ENCODE data around the gene BICD2.

BICD2 gene

GRCh38 chr9:92710368-92710767, 54.3 kb downstream of the BICD2 start:
- no peak overlapping the region for H2AFZ ChIP-seq (ENCODE audit: low read length)
- H3K4me3 ChIP-seq (ENCODE audit: low read length) = no peak overlapping the region
- H3K27me3 ChIP-seq (replicated peaks; ENCODE audit: insufficient read depth, low read length) = no peaks in the 10 kb centered on the region
- no peak overlapping the region for H3K4me2 ChIP-seq (ENCODE audit: low read depth, low read length)
- H3K9me2 ChIP-seq (replicated peaks; ENCODE audit: insufficient read depth, low read length) = no peaks in the 10 kb centered on the region
- H4K20me1 ChIP-seq (ENCODE audit: insufficient read depth, low read length) = no peaks in the 10 kb centered on the region
- H3K9ac ChIP-seq (ENCODE audit: low read length) = no peak overlapping the region
- H3F3A ChIP-seq (ENCODE audit: insufficient read depth, low read length) = peaks cover 23% of the 10 kb centered on the region
- DNase-seq = no peak
- peaks cover 60% of the 10 kb centered on the region for H3K4me1 ChIP-seq (ENCODE audit: low read length)
- peaks cover 23% of the 10 kb centered on the region; the same call in 1 of the 2 replicates for H3K36me3 ChIP-seq (replicated peaks; ENCODE audit: insufficient read depth, low read length)
- H3K27ac ChIP-seq (ENCODE audit: low read length) = no peak overlapping the region
- H3K79me2 ChIP-seq (ENCODE audit: low read length) = peaks cover 39% of the 10 kb centered on the region
- H3K9me3 ChIP-seq (replicated peaks; ENCODE audit: insufficient read depth, low read length) = no peaks in the 10 kb centered on the region
- TF ChIP-seq, protein P1, sequence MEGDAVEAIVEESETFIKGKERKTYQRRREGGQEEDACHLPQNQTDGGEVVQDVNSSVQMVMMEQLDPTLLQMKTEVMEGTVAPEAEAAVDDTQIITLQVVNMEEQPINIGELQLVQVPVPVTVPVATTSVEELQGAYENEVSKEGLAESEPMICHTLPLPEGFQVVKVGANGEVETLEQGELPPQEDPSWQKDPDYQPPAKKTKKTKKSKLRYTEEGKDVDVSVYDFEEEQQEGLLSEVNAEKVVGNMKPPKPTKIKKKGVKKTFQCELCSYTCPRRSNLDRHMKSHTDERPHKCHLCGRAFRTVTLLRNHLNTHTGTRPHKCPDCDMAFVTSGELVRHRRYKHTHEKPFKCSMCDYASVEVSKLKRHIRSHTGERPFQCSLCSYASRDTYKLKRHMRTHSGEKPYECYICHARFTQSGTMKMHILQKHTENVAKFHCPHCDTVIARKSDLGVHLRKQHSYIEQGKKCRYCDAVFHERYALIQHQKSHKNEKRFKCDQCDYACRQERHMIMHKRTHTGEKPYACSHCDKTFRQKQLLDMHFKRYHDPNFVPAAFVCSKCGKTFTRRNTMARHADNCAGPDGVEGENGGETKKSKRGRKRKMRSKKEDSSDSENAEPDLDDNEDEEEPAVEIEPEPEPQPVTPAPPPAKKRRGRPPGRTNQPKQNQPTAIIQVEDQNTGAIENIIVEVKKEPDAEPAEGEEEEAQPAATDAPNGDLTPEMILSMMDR (IDR thresholded peaks at IDR 0.05; ENCODE audit: low read length) = no peak
- TF ChIP-seq EZH2 (optimal IDR thresholded peaks at IDR 0.05; ENCODE audit: low read depth, low read length) = no peak
- no peak for TF ChIP-seq EZH2phosphoT487 (IDR thresholded peaks at IDR 0.05; ENCODE audit: low read length)

DNA sequence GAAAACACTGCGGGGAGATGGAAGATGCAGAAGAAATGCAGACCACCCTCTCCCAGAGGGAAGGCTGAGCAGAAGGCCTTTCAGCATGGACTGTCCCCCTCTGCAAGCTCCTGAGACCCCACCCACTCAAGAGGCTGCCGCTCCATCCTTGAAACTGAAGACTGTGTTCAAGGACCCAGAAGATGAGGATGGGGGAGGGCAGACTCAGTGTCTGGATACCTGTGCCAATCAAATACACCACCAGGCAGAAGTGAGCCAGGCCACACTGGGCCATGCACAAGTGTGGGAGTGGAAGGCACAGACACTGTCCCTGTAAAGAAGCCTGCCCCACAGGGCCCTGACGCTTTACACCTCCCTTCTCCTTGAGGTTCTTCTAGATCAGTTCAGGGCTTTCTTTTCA, 54.7 kb downstream of the BICD2 start:
- Histone ChIP-seq H3K27ac (ENCODE audit: low read length) (no peak overlapping the region), H3K79me2 (ENCODE audit: low read length) (peaks cover 35% of the 10 kb centered on the region), H2AFZ (ENCODE audit: low read length) (no peak overlapping the region), H3K4me3 (ENCODE audit: low read length) (no peak overlapping the region), H3K4me1 (ENCODE audit: low read length) (peaks cover 56% of the 10 kb centered on the region), H3K36me3 (replicated peaks; ENCODE audit: insufficient read depth, low read length) (0 out of 2 replicates have a peak, but pooled peaks cover 19% of the 10 kb centered on the region), H3K9me3 (replicated peaks; ENCODE audit: insufficient read depth, low read length) (no peaks in the 10 kb centered on the region), H3K9me2 (replicated peaks; ENCODE audit: insufficient read depth, low read length) (no peaks in the 10 kb centered on the region), H3K9ac (ENCODE audit: low read length) (no peak overlapping the region), H3K27me3 (replicated peaks; ENCODE audit: insufficient read depth, low read length) (no peaks in the 10 kb centered on the region), H4K20me1 (ENCODE audit: insufficient read depth, low read length) (no peaks in the 10 kb centered on the region), H3K4me2 (ENCODE audit: low read depth, low read length) (no peak overlapping the region), H3F3A (ENCODE audit: insufficient read depth, low read length) (peaks cover 23% of the 10 kb centered on the region)
- DNase-seq = no peak
- TF ChIP-seq, protein P1 (IDR thresholded peaks at IDR 0.05; ENCODE audit: low read length) = no peak
- no peak for TF ChIP-seq EZH2 (optimal IDR thresholded peaks at IDR 0.05; ENCODE audit: low read depth, low read length)
- no peak for TF ChIP-seq EZH2phosphoT487 (IDR thresholded peaks at IDR 0.05; ENCODE audit: low read length)

DNA sequence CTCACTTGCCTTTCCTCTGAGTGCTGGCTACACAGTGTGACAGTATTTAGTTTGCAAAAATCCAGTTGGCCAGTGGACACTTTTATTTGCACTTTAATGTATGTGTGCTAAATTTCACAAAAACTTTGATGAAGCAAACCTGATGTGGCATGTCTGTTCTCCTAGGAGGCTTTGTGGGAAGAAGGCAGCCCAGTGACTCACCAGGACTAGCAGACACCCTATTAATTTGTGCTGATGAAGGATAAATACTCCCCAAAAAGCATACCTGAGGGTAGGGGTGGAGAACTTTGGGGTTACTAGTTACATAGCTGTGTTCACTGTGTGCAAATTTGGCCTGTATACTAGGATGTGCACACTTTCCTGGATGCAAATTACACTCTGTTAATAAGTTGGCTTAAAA, 55.4 kb downstream of the BICD2 start:
- DNase-seq = no peak
- Histone ChIP-seq H3F3A (ENCODE audit: insufficient read depth, low read length) (peaks cover 23% of the 10 kb centered on the region), H3K4me3 (ENCODE audit: low read length) (no peak overlapping the region), H3K9me2 (replicated peaks; ENCODE audit: insufficient read depth, low read length) (no peaks in the 10 kb centered on the region), H3K36me3 (replicated peaks; ENCODE audit: insufficient read depth, low read length) (0 out of 2 replicates have a peak, but pooled peaks cover 14% of the 10 kb centered on the region), H2AFZ (ENCODE audit: low read length) (no peak overlapping the region), H3K27ac (ENCODE audit: low read length) (no peak overlapping the region), H3K79me2 (ENCODE audit: low read length) (peaks cover 29% of the 10 kb centered on the region), H3K27me3 (replicated peaks; ENCODE audit: insufficient read depth, low read length) (no peaks in the 10 kb centered on the region), H4K20me1 (ENCODE audit: insufficient read depth, low read length) (no peaks in the 10 kb centered on the region), H3K4me2 (ENCODE audit: low read depth, low read length) (no peak overlapping the region), H3K4me1 (ENCODE audit: low read length) (peaks cover 52% of the 10 kb centered on the region), H3K9ac (ENCODE audit: low read length) (no peak overlapping the region), H3K9me3 (replicated peaks; ENCODE audit: insufficient read depth, low read length) (no peaks in the 10 kb centered on the region)
- TF ChIP-seq, protein P1 (IDR thresholded peaks at IDR 0.05; ENCODE audit: low read length) = no peak
- TF ChIP-seq EZH2 (optimal IDR thresholded peaks at IDR 0.05; ENCODE audit: low read depth, low read length) = no peak
- TF ChIP-seq EZH2phosphoT487 (IDR thresholded peaks at IDR 0.05; ENCODE audit: low read length) = no peak

Measured in MM.1S (cell line).